ENCODE measurements around the gene ZFPM1. TPM values are rescaled to one million over a fixed set of nuclear protein-coding genes. Genes with fewer than 3 reads are reported as not detected.

ZFPM1 gene
- total RNA-seq, 1 experiment from 2014 or later, result 14.6 TPM

DNA sequence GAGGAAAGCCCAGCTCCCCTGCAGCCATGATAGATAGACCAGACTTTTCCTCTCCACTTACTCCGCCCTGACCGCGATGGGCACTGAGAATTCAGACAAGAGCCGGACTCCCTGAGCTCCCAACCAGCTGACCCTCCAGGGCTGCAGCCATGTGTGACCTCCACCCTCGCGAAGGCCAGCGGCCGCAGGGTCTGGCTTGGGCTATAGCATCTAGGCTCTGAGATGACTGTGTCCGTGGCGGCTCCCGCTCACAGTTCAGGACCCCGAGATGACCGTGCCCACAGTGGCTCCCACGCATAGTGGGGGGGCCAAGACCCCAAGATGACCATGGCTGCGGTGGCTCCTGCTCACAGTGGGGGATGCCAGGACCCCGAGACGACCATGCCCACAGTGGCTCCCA is 18.0 kb downstream of the ZFPM1 start (continued):
- TF ChIP-seq, protein P1, sequence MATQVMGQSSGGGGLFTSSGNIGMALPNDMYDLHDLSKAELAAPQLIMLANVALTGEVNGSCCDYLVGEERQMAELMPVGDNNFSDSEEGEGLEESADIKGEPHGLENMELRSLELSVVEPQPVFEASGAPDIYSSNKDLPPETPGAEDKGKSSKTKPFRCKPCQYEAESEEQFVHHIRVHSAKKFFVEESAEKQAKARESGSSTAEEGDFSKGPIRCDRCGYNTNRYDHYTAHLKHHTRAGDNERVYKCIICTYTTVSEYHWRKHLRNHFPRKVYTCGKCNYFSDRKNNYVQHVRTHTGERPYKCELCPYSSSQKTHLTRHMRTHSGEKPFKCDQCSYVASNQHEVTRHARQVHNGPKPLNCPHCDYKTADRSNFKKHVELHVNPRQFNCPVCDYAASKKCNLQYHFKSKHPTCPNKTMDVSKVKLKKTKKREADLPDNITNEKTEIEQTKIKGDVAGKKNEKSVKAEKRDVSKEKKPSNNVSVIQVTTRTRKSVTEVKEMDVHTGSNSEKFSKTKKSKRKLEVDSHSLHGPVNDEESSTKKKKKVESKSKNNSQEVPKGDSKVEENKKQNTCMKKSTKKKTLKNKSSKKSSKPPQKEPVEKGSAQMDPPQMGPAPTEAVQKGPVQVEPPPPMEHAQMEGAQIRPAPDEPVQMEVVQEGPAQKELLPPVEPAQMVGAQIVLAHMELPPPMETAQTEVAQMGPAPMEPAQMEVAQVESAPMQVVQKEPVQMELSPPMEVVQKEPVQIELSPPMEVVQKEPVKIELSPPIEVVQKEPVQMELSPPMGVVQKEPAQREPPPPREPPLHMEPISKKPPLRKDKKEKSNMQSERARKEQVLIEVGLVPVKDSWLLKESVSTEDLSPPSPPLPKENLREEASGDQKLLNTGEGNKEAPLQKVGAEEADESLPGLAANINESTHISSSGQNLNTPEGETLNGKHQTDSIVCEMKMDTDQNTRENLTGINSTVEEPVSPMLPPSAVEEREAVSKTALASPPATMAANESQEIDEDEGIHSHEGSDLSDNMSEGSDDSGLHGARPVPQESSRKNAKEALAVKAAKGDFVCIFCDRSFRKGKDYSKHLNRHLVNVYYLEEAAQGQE (IDR thresholded peaks at IDR 0.05; ENCODE audit: low read depth), result no peak
- TF ChIP-seq ZFX (IDR thresholded peaks at IDR 0.05), result no peak
- TF ChIP-seq CBX3 (IDR thresholded peaks at IDR 0.05; ENCODE audit: low read depth), result no peak
- TF ChIP-seq POLR2AphosphoS5 (IDR thresholded peaks at IDR 0.05; ENCODE audit: low read depth, low read length), result no peak
- no peak for TF ChIP-seq ZNF274 (IDR thresholded peaks at IDR 0.05; ENCODE audit: low read depth, low read length)
- no peak for TF ChIP-seq SIN3A (IDR thresholded peaks at IDR 0.05; ENCODE audit: low read depth)
- TF ChIP-seq, protein P2, sequence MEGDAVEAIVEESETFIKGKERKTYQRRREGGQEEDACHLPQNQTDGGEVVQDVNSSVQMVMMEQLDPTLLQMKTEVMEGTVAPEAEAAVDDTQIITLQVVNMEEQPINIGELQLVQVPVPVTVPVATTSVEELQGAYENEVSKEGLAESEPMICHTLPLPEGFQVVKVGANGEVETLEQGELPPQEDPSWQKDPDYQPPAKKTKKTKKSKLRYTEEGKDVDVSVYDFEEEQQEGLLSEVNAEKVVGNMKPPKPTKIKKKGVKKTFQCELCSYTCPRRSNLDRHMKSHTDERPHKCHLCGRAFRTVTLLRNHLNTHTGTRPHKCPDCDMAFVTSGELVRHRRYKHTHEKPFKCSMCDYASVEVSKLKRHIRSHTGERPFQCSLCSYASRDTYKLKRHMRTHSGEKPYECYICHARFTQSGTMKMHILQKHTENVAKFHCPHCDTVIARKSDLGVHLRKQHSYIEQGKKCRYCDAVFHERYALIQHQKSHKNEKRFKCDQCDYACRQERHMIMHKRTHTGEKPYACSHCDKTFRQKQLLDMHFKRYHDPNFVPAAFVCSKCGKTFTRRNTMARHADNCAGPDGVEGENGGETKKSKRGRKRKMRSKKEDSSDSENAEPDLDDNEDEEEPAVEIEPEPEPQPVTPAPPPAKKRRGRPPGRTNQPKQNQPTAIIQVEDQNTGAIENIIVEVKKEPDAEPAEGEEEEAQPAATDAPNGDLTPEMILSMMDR (IDR thresholded peaks at IDR 0.05 in 2 of 3, conservative IDR thresholded peaks at IDR 0.05 in 1 of 3; ENCODE audit: borderline replicate concordance in 1 of 3, insufficient read depth in 1 of 3, low read depth in 2 of 3, low read length in 2 of 3), result no peak
- no peak for TF ChIP-seq EZH2 (IDR thresholded peaks at IDR 0.05)
- no peak for TF ChIP-seq RAD21 (IDR thresholded peaks at IDR 0.05; ENCODE audit: low read depth)
- TF ChIP-seq FOSL1 (IDR thresholded peaks at IDR 0.05; ENCODE audit: low read depth), result no peak

DNA sequence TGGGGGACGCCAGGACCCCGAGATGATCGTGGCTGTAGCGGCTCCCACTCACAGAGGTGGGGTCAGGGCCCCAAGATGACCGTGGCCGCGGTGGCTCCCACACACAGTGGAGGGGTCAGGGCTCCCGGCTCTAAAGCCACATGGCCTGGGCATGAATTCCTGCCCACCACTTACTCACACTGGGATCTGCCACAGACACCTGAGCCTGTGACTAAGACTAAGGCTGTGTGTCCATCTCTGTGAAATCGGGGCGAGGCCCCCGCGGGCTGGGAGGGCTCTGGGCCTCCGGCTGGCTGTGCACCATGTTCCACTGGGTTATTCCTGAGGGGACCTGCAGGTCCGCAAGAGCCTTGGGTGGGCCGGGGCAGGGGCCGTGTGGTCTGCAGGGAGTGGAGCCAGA is 18.5 kb downstream of the ZFPM1 start:
- H3K27me3 ChIP-seq (ENCODE audit: insufficient read depth, low read length), result no peaks in the 10 kb centered on the region
- H3K4me1 ChIP-seq (ENCODE audit: control insufficient read depth in 1 of 2, insufficient read depth in 2 of 2, low read length in 2 of 2), result peaks cover 4 to 21% of the 10 kb centered on the region in 2 experiments; a peak in 3 of 4 replicates
- H2AFZ ChIP-seq (ENCODE audit: low read depth, low read length, poor library complexity, severe bottlenecking), result no peak overlapping the region
- BruUV-seq (replicated peaks), result no TSS peak
- no peak for ATAC-seq
- H3K79me2 ChIP-seq (ENCODE audit: insufficient read depth, low read length), result peaks cover 12% of the 10 kb centered on the region; the same call in 1 of the 2 replicates
- TF ChIP-seq EGR1 (IDR thresholded peaks at IDR 0.05; ENCODE audit: low read depth), result no peak
- TF ChIP-seq SP1 (IDR thresholded peaks at IDR 0.05; ENCODE audit: low read depth), result no peak
- no peak for TF ChIP-seq POLR2AphosphoS5 (IDR thresholded peaks at IDR 0.05; ENCODE audit: low read depth, low read length)
- no peak for TF ChIP-seq ELF1 (IDR thresholded peaks at IDR 0.05; ENCODE audit: borderline replicate concordance, low read depth)
- TF ChIP-seq SIN3A (IDR thresholded peaks at IDR 0.05; ENCODE audit: low read depth), result no peak
- no peak for TF ChIP-seq YY1 (IDR thresholded peaks at IDR 0.05; ENCODE audit: extremely low read depth, insufficient replicate concordance, low read depth, low read length)
- TF ChIP-seq, protein P3, sequence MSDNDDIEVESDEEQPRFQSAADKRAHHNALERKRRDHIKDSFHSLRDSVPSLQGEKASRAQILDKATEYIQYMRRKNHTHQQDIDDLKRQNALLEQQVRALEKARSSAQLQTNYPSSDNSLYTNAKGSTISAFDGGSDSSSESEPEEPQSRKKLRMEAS (IDR thresholded peaks at IDR 0.05), result no peak
- TF ChIP-seq RAD21 (IDR thresholded peaks at IDR 0.05; ENCODE audit: low read depth), result no peak
- TF ChIP-seq SRF (IDR thresholded peaks at IDR 0.05; ENCODE audit: low read depth), result no peak
- TF ChIP-seq TCF7L2 (IDR thresholded peaks at IDR 0.05; ENCODE audit: borderline replicate concordance, extremely low read depth, insufficient read depth, insufficient read length), result no peak
- TF ChIP-seq EZH2 (IDR thresholded peaks at IDR 0.05), result no peak
- H3K27ac ChIP-seq (ENCODE audit: low read depth, low read length), result no peak overlapping the region
- ChIA-PET POLR2A (no interaction called here), CTCF (no interaction called here), RAD21 (ENCODE audit: low non-redundant PET in 1 of 2, low total read pairs in 2 of 2, uncharacterized antibody in 2 of 2, unreplicated experiment in 2 of 2) (no interaction called here)
- H3K9ac ChIP-seq (ENCODE audit: low read length), result no peak overlapping the region
- DNase-seq (ENCODE audit: low read depth, low spot score), result no peak
- no peaks in the 10 kb centered on the region for H3K9me2 ChIP-seq (ENCODE audit: insufficient read depth)
- intact Hi-C loops (cut with micrococcal nuclease), result no loop called here
- H3K4me2 ChIP-seq (ENCODE audit: low read length), result no peak overlapping the region
- H4K20me1 ChIP-seq (ENCODE audit: insufficient read depth), result peaks cover 3% of the 10 kb centered on the region; the same call in 1 of the 2 replicates
- H3K9me3 ChIP-seq (ENCODE audit: control insufficient read depth in 1 of 2, insufficient read depth in 1 of 2, low read depth in 1 of 2, low read length in 2 of 2), result no peaks in the 10 kb centered on the region
- no peaks in the 10 kb centered on the region for H3K36me3 ChIP-seq (ENCODE audit: control insufficient read depth in 1 of 2, insufficient read depth in 2 of 2, low read length in 2 of 2)
- H3K4me3 ChIP-seq (replicated peaks in 1 of 2; ENCODE audit: low read depth in 1 of 2, low read length in 2 of 2), result no peak overlapping the region

Measured in HCT116 (cell line).